HG03521 (cell line): ENCODE measurements around the gene ZNF146.
"Not testable (repeated sequence)": the region's sequence is repeated elsewhere in the genome, so short reads cannot be mapped to it uniquely, and the experiment has no call there.

Experiments used
- ATAC-seq: cut with Tn5 transposase; IDR thresholded peaks from one replicate; pipeline ENCODE4 v1.9.1; 2021; ENCODE audit warnings: mild to moderate bottlenecking, moderate library complexity; ENCODE audit not compliant: unreplicated experiment

ZNF146 gene

GRCh38 chr19:36268081-36268480 lies 53.2 kb downstream of the ZNF146 start:
- ATAC-seq = not testable (repeated sequence)

GRCh38 chr19:36268591-36268990 lies 53.7 kb downstream of the ZNF146 start:
- not testable (repeated sequence) for ATAC-seq

DNA sequence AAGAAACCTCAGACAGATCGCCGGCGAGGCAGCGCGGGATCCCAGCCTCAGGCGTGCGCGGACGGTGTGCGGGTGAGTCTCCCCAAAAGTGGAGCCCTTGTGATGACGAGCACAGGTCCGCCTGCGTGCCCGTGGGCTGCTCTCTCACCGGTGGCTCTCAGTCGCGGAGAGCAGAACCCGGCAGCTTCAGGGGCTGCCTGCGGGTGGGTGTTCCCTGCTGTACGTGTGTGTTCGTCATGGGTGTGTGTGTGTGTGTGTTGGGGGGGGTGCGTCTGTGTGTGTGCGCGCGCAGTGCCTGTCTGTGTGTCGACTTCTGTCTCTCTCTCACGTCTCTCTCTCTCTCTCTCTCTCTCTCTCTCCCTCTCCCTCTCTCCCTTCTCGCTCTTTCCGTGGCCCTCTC lies 54.4 kb downstream of the ZNF146 start:
- ATAC-seq = not testable (repeated sequence)
